Astrocyte of the cerebellum (primary cell): ENCODE measurements around the gene CTIF.

Experiments
- DNase-seq: peaks from one replicate; pipeline ENCODE4 v3.0.0-alpha.2; 2011; ENCODE audit warnings: low read depth
- H3K4me3 ChIP-seq: 2 replicates; pipeline ENCODE4 v1.5.1; 2011; ENCODE audit warnings: mild to moderate bottlenecking, low read depth, low read length, moderate library complexity
- CTCF ChIP-seq: IDR thresholded peaks from 2 replicates; pipeline ENCODE4 v1.5.1; 2012; ENCODE audit warnings: low read length, low read depth, moderate library complexity, mild to moderate bottlenecking; ENCODE audit errors: missing control alignments
- in situ Hi-C: cut with HindIII; loops from 2 replicates; pipeline ENCODE4 v1.10.0; 2017; ENCODE audit warnings: low sequenced_read_pairs

Gene CTIF

GRCh38 chr18:48521723-48522122, 17.1 kb upstream of the CTIF start:
- no peak overlapping the region for H3K4me3 ChIP-seq
- no peak for TF ChIP-seq CTCF
- in situ Hi-C loops, result no loop called here

GRCh38 chr18:48525671-48526070, 13.2 kb upstream of the CTIF start:
- DNase-seq, result no peak
- no peak overlapping the region for H3K4me3 ChIP-seq
- in situ Hi-C loops, result no loop called here
- no peak for TF ChIP-seq CTCF

More at GRCh38 chr18:48521723-48522122, 17.1 kb upstream of the CTIF start:
- DNase-seq, result no peak

- DNase-seq, result no peak
- in situ Hi-C loops, result no loop called here
- no peak overlapping the region for H3K4me3 ChIP-seq
- TF ChIP-seq CTCF, result no peak
Observed at GRCh38 chr18:48527461-48527860, 11.4 kb upstream of the CTIF start.

- no peak for DNase-seq
- no peak overlapping the region for H3K4me3 ChIP-seq
- in situ Hi-C loops, result no loop called here
- no peak for TF ChIP-seq CTCF
Observed at GRCh38 chr18:48528861-48529260, 10.0 kb upstream of the CTIF start.

GRCh38 chr18:48529796-48530195, 9.0 kb upstream of the CTIF start:
- no peak for DNase-seq
- TF ChIP-seq CTCF, result no peak
- in situ Hi-C loops, result no loop called here
- H3K4me3 ChIP-seq, result no peak overlapping the region

GRCh38 chr18:48530399-48531081, 8.3 kb upstream of the CTIF start:
- no peak for TF ChIP-seq CTCF
- no peak overlapping the region for H3K4me3 ChIP-seq
- in situ Hi-C loops, result no loop called here
- DNase-seq, result no peak

GRCh38 chr18:48531082-48531403, 7.8 kb upstream of the CTIF start:
- DNase-seq, result no peak
- in situ Hi-C loops, result no loop called here
- H3K4me3 ChIP-seq, result no peak overlapping the region
- TF ChIP-seq CTCF, result no peak
